Neural crest cell (in vitro differentiated cells): ENCODE results near the gene RPN2. TPM values are rescaled to one million over a fixed set of nuclear protein-coding genes. Genes with fewer than 3 reads are reported as not detected.

ENCODE experiments used
- DNase-seq: peaks from one replicate; pipeline ENCODE4 v3.0.0; 2021; ENCODE audit warnings: low read depth, mixed read lengths, low spot score
- H3K27ac Mint-ChIP-seq: one replicate; pipeline ENCODE4 v1.8.0; 2021; ENCODE audit warnings: mild to moderate bottlenecking, mixed read lengths; ENCODE audit not compliant: unreplicated experiment
- H3K27me3 Mint-ChIP-seq: 2 replicates; pipeline ENCODE4 v1.8.0; 2021; ENCODE audit warnings: low read depth, mild to moderate bottlenecking, mixed read lengths
- H3K36me3 Mint-ChIP-seq: 2 replicates; pipeline ENCODE4 v1.8.0; 2021; ENCODE audit warnings: low read depth, mild to moderate bottlenecking, mixed read lengths
- H3K4me1 Mint-ChIP-seq: 2 replicates; pipeline ENCODE4 v1.8.0; 2021; ENCODE audit warnings: mixed read lengths
- H3K4me3 Mint-ChIP-seq: one replicate; pipeline ENCODE4 v1.8.0; 2021; ENCODE audit warnings: mild to moderate bottlenecking, mixed read lengths
- H3K9me3 Mint-ChIP-seq: 2 replicates; pipeline ENCODE4 v1.8.0; 2021; ENCODE audit warnings: mixed read lengths
- total RNA-seq: library from RNA; stranded (reverse); gene quantifications from 2 replicates; pipeline ENCODE4 v1.2.1, GENCODE V29; 2021
- TF ChIP-seq, protein P1 (sequence below): fragments of 200-600 bp; sonication (generic); conservative IDR thresholded peaks from 2 replicates; pipeline ENCODE4 v1.5.0; 2021; ENCODE audit warnings: antibody characterized with exemption, mild to moderate bottlenecking

The RPN2 gene
- total RNA-seq, 1 donor from 2014 or later = 203 TPM

GRCh38 chr20:37231947-37232630 is 53.0 kb downstream of the RPN2 start:
- H3K9me3 Mint-ChIP-seq = no peaks in the 10 kb centered on the region
- no peak overlapping the region for H3K4me3 Mint-ChIP-seq
- H3K4me1 Mint-ChIP-seq = peaks cover 32% of the 10 kb centered on the region
- no peak for DNase-seq
- peaks cover 15% of the 10 kb centered on the region for H3K36me3 Mint-ChIP-seq
- no peaks in the 10 kb centered on the region for H3K27me3 Mint-ChIP-seq
- peak overlapping the region; percentile 38 for H3K27ac Mint-ChIP-seq
- TF ChIP-seq, protein P1, sequence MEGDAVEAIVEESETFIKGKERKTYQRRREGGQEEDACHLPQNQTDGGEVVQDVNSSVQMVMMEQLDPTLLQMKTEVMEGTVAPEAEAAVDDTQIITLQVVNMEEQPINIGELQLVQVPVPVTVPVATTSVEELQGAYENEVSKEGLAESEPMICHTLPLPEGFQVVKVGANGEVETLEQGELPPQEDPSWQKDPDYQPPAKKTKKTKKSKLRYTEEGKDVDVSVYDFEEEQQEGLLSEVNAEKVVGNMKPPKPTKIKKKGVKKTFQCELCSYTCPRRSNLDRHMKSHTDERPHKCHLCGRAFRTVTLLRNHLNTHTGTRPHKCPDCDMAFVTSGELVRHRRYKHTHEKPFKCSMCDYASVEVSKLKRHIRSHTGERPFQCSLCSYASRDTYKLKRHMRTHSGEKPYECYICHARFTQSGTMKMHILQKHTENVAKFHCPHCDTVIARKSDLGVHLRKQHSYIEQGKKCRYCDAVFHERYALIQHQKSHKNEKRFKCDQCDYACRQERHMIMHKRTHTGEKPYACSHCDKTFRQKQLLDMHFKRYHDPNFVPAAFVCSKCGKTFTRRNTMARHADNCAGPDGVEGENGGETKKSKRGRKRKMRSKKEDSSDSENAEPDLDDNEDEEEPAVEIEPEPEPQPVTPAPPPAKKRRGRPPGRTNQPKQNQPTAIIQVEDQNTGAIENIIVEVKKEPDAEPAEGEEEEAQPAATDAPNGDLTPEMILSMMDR = no peak

DNA sequence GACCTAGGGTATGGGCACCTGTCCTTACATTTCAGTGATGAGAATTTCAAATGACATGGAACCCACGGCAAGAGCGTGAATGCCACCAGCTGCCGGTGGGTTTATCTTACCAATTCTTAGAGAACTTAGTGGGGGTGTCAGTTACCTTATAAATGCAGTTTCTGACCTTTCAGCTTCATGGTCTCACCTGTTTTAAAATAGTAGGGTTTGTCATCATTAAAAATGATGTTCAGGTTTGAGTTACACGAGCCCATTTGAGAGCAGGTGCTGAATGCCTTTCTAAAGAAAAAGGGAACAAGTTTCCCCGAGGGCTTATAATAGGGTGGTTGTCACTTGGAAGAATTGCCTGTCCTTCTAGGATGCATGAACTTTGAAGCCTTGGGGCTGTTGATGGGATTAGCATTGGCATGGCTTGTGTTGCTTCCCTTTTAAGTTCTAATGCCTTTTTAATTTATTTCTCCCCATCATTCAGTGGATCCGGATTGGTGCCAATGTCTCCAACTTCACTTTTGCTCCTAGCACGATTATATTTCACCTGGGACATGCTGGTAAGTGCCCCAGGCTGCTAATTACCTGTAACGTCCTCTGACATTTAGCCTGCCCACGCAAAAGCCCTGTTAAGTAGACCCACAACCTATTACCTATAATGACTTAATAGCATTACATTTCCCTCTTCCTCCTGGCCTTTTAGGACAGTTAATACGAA is 54.6 kb downstream of the RPN2 start:
- TF ChIP-seq, protein P1 = no peak
- Mint-ChIP-seq H3K9me3 (no peaks in the 10 kb centered on the region), H3K4me3 (no peak overlapping the region), H3K27me3 (no peaks in the 10 kb centered on the region), H3K36me3 (peaks cover 20% of the 10 kb centered on the region), H3K4me1 (peaks cover 33% of the 10 kb centered on the region), H3K27ac (no peak overlapping the region)
- DNase-seq = no peak

DNA sequence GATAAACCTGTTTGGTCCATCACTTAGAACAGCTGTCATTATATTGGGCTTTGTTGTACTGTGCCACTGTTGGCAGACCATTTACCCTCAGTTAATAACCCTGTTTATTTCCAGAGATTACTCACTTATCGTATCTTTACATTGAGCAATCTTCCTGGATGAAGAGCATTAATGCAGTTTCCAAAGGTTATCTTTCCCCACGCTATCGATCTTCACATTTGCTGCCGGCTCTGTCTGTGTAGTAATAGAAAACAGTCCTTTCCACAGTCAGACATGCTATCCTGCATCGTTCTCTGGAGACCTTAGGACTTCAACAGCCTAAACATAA is 55.1 kb downstream of the RPN2 start:
- TF ChIP-seq, protein P1 = no peak
- peaks cover 33% of the 10 kb centered on the region for H3K4me1 Mint-ChIP-seq
- no peaks in the 10 kb centered on the region for H3K27me3 Mint-ChIP-seq
- no peaks in the 10 kb centered on the region for H3K9me3 Mint-ChIP-seq
- peaks cover 21% of the 10 kb centered on the region for H3K36me3 Mint-ChIP-seq
- DNase-seq = no peak
- no peak overlapping the region for H3K27ac Mint-ChIP-seq
- H3K4me3 Mint-ChIP-seq = no peak overlapping the region

DNA sequence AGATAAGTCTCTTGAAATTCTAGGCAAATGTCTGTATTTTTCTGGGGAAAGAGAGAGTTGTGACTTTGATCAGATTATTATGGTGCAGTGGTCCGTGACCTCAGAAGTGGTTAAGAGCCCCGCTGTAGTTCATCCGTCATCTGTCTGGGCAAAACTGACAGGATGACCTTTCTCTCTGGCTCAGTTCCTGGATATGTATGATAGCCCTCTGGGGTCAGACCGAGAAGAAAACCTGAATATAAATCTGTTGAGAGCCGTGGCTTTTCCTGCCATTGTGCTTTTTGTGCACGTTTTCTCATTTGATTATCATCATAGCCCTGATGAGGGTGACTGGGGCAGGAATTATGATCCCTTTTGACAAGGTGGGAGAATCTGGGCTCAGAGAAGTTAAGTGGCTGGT is 55.9 kb downstream of the RPN2 start:
- Mint-ChIP-seq H3K27me3 (no peaks in the 10 kb centered on the region), H3K4me1 (peaks cover 30% of the 10 kb centered on the region), H3K4me3 (no peak overlapping the region), H3K9me3 (no peaks in the 10 kb centered on the region), H3K36me3 (peaks cover 26% of the 10 kb centered on the region), H3K27ac (no peak overlapping the region)
- DNase-seq = no peak
- TF ChIP-seq, protein P1 = no peak

DNA sequence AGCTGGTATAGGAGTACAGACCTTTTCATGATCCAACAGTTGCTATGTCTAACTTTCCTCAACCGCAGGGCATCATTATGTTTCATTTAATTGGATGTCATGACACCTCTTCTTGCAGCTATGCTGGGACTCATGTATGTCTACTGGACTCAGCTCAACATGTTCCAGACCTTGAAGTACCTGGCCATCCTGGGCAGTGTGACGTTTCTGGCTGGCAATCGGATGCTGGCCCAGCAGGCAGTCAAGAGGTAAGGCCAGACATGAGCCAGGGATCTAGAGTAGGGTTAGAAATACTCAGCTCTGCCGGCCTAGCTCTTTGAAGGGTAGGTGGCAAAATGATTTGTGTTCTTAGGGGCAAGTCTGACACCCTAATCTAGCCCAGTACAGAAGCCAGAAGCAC is 57.3 kb downstream of the RPN2 start:
- H3K27ac Mint-ChIP-seq = peak overlapping the region; percentile 44
- no peaks in the 10 kb centered on the region for H3K27me3 Mint-ChIP-seq
- no peaks in the 10 kb centered on the region for H3K9me3 Mint-ChIP-seq
- no peak overlapping the region for H3K4me3 Mint-ChIP-seq
- peaks cover 36% of the 10 kb centered on the region for H3K4me1 Mint-ChIP-seq
- DNase-seq = no peak
- TF ChIP-seq, protein P1 = no peak
- H3K36me3 Mint-ChIP-seq = peaks cover 32% of the 10 kb centered on the region
